Colonic mucosa (tissue), 4 donors: ENCODE measurements around the gene FLT3. TPM values are rescaled to one million over a fixed set of nuclear protein-coding genes. Genes with fewer than 3 reads are reported as not detected.

Experiments used
- DNase-seq: peaks from one replicate; pipeline ENCODE4 v3.0.0-alpha.2; 2020
- H3K27ac ChIP-seq: fragments of 200-600 bp; one replicate; pipeline ENCODE4 v1.8.0; 2021
- H3K27me3 ChIP-seq: fragments of 200-600 bp; one replicate; pipeline ENCODE4 v1.8.0; 2021
- H3K36me3 ChIP-seq: fragments of 200-600 bp; one replicate; pipeline ENCODE4 v1.8.0; 2021
- H3K4me1 ChIP-seq: fragments of 200-600 bp; one replicate; pipeline ENCODE4 v1.8.0; 2021; ENCODE audit warnings: mild to moderate bottlenecking
- H3K4me3 ChIP-seq: fragments of 200-600 bp; one replicate; pipeline ENCODE4 v1.8.0; 2021
- H3K9ac ChIP-seq, 2 donors: one replicate each; pipeline ENCODE4 v1.7.0; 2013; ENCODE audit warnings: control low read depth in 2 of 2, low read depth in 2 of 2, low read length in 2 of 2
- H3K9me3 ChIP-seq: fragments of 200-600 bp; one replicate; pipeline ENCODE4 v1.8.0; 2021
- intact Hi-C: fragments of 100-400 bp; cut with DNase I; formaldehyde crosslinking; loops from one replicate; pipeline ENCODE4 v1.14.1; 2022
- total RNA-seq, 2 donors: library from RNA; stranded (reverse); fragmentation: NEBNext Ultra II Directional in 1 of 2; extraction: Animal tissue kit (Norgen Biotek cat#: 25700) in 1 of 2; gene quantifications; one replicate each; pipeline ENCODE4 v1.2.1, GENCODE V29; 2021
- TF ChIP-seq, protein P1 (sequence below): fragments of 200-600 bp; IDR thresholded peaks from one replicate; pipeline ENCODE4 v1.8.0; 2022; ENCODE audit warnings: antibody characterized with exemption, mild to moderate bottlenecking
- donor health status: healthy.
- donor health status: DM: no; HTN: no; CAD: no.
- donor health status: DM: no; HTN: no; CAD: no.

Gene FLT3
- total RNA-seq, 2 donors from 2014 or later: 0.19 TPM; not detected in 1

DNA sequence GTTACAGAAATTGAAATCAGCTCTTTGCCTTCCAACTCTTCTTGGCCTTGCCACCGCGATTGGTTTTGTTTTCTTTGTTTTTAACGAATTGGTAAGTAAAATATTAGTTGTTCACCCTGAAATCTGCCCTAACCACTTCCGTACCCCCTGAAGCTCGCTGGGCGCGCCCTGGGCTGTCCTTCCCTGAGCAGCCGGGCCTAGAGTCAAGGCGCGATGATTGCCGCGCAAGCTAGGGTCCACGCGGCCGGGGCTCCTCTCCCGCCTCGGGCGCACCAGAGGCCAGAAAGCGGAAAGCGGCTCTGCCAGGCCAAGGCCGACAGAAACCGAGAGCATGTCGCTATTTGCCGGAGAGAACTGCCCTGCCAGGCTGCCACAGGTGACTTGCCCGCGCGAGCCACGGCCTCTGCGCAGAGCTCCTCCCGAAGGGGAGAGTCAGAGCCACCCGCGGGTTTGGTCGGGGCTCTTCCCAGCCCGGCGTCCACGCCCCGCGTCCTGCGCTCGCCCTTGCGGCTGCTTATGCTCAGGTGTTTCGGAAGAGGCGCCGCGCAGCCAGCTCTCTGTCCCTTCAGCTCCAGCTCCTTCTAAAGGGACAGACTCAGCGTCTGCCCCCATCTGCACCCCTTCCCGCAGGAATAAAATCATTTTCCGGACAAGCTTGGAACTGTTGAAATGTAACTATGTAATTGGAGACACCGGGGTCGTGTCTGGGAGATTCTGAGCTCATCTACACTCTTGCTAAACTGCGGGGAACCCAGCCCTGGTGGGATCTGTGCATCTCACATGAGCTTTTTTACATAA is 124.6 kb downstream of the FLT3 start:
- H3K9me3 ChIP-seq: no peaks in the 10 kb centered on the region
- peak overlapping the region; percentile 49 for H3K4me3 ChIP-seq
- TF ChIP-seq, protein P1, sequence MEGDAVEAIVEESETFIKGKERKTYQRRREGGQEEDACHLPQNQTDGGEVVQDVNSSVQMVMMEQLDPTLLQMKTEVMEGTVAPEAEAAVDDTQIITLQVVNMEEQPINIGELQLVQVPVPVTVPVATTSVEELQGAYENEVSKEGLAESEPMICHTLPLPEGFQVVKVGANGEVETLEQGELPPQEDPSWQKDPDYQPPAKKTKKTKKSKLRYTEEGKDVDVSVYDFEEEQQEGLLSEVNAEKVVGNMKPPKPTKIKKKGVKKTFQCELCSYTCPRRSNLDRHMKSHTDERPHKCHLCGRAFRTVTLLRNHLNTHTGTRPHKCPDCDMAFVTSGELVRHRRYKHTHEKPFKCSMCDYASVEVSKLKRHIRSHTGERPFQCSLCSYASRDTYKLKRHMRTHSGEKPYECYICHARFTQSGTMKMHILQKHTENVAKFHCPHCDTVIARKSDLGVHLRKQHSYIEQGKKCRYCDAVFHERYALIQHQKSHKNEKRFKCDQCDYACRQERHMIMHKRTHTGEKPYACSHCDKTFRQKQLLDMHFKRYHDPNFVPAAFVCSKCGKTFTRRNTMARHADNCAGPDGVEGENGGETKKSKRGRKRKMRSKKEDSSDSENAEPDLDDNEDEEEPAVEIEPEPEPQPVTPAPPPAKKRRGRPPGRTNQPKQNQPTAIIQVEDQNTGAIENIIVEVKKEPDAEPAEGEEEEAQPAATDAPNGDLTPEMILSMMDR: no peak
- intact Hi-C loops: loop anchor here (10.0 kb wide), 1 partner anchor 1021 kb away; no protein-coding TSS in a partner anchor
- peaks cover 22% of the 10 kb centered on the region for H3K27me3 ChIP-seq
- no peak for DNase-seq
- peak overlapping the region; percentile 84 for H3K27ac ChIP-seq
- no peaks in the 10 kb centered on the region for H3K4me1 ChIP-seq
- peak overlapping the region; percentile 91 for H3K9ac ChIP-seq
- H3K36me3 ChIP-seq: no peaks in the 10 kb centered on the region

DNA sequence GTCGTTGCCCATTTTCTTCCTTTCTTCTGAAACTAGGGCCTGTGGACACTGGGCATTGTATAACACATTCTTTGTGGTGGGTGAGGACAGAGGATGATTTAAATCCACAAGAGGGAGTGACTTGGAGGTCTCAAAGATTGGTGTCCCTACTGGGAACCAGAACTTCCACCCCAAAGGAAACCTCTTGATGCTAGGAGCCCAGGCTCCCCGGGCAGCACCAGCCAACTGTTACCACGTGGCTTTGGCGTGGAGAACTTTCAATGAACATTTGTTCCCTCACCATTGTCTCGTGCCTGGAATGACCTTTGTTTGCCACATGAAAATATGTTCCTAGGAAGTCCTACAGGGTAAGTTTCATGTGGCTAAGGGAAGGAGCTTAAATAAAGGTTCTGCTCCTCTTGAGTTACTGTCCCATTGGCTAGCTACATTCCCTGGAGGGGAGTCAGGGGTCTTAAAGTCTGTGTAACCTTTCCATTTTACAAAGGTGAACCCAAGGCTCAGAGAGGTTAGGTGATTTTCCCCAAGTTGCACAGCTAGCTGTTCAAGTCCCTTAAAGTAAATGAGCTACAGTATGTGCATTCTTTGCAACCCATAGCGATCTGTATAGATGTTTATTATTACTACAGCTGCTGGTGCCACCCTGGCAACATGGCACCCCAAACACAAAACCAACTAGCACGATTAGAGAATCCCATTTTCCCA is 126.3 kb downstream of the FLT3 start:
- H3K9me3 ChIP-seq: no peaks in the 10 kb centered on the region
- peaks cover 19% of the 10 kb centered on the region for H3K27me3 ChIP-seq
- H3K36me3 ChIP-seq: no peaks in the 10 kb centered on the region
- H3K27ac ChIP-seq: no peak overlapping the region
- intact Hi-C loops: loop anchor here (10.0 kb wide), 1 partner anchor 1019 kb away; no protein-coding TSS in a partner anchor
- no peak for DNase-seq
- H3K9ac ChIP-seq: peak overlapping the region in 1 of 2 donors; percentile 91
- TF ChIP-seq, protein P1: no peak
- H3K4me3 ChIP-seq: no peak overlapping the region
- H3K4me1 ChIP-seq: no peaks in the 10 kb centered on the region

- Histone ChIP-seq H3K27me3 (peaks cover 23% of the 10 kb centered on the region), H3K9ac (peak overlapping the region in 1 of 2 donors; percentile 60), H3K27ac (no peak overlapping the region), H3K4me3 (no peak overlapping the region), H3K4me1 (no peaks in the 10 kb centered on the region), H3K9me3 (no peaks in the 10 kb centered on the region), H3K36me3 (no peaks in the 10 kb centered on the region)
- DNase-seq: no peak
- intact Hi-C loops: loop anchor here (10.0 kb wide), 1 partner anchor 1018 kb away; no protein-coding TSS in a partner anchor
- TF ChIP-seq, protein P1: no peak
Observed at GRCh38 chr13:27973291-27973690, 127.1 kb downstream of the FLT3 start.

GRCh38 chr13:27972478-27972820 is 127.9 kb downstream of the FLT3 start:
- Histone ChIP-seq H3K36me3 (no peaks in the 10 kb centered on the region), H3K27ac (peak overlapping the region; percentile 91), H3K4me1 (no peaks in the 10 kb centered on the region), H3K9ac (peak overlapping the region in 1 of 2 donors; percentile 100), H3K9me3 (no peaks in the 10 kb centered on the region), H3K27me3 (peaks cover 25% of the 10 kb centered on the region), H3K4me3 (no peak overlapping the region)
- intact Hi-C loops: loop anchor here (10.0 kb wide), 1 partner anchor 1018 kb away; no protein-coding TSS in a partner anchor
- no peak for DNase-seq
- TF ChIP-seq, protein P1: no peak

GRCh38 chr13:27971776-27972477 is 128.4 kb downstream of the FLT3 start:
- TF ChIP-seq, protein P1: no peak
- intact Hi-C loops: loop anchor here (10.0 kb wide), 1 partner anchor 1017 kb away; no protein-coding TSS in a partner anchor
- Histone ChIP-seq H3K36me3 (no peaks in the 10 kb centered on the region), H3K4me3 (no peak overlapping the region), H3K9ac (peak overlapping the region; percentile 75 to 100), H3K27me3 (peaks cover 26% of the 10 kb centered on the region), H3K9me3 (no peaks in the 10 kb centered on the region), H3K4me1 (no peaks in the 10 kb centered on the region), H3K27ac (peak overlapping the region; percentile 91)
- DNase-seq: no peak
